ENCODE data around the gene AFF3.
"Not testable (repeated sequence)": the region's sequence is repeated elsewhere in the genome, so short reads cannot be mapped to it uniquely, and the experiment has no call there.

AFF3 gene

DNA sequence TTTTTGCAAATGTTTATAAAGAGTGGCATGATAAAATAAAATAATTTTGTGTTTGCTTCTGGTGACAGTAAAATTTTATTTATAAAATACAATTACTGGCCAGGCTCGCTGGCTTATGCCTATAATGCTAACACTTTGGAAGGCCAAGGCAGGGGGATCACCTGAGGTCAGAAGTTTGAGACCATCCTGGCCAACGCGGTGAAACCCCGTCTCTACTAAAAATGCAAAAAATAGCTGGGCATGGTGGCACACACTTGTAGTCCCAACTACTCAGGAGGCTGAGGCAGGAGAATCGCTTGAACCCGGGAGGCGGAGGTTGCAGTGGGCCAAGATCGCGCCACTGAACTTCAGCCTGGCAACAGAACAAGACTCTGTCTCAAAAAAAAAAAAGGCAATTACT lies 480.6 kb downstream of the AFF3 start:
- DNase-seq (ENCODE audit: low read depth) = not testable (repeated sequence)

DNA sequence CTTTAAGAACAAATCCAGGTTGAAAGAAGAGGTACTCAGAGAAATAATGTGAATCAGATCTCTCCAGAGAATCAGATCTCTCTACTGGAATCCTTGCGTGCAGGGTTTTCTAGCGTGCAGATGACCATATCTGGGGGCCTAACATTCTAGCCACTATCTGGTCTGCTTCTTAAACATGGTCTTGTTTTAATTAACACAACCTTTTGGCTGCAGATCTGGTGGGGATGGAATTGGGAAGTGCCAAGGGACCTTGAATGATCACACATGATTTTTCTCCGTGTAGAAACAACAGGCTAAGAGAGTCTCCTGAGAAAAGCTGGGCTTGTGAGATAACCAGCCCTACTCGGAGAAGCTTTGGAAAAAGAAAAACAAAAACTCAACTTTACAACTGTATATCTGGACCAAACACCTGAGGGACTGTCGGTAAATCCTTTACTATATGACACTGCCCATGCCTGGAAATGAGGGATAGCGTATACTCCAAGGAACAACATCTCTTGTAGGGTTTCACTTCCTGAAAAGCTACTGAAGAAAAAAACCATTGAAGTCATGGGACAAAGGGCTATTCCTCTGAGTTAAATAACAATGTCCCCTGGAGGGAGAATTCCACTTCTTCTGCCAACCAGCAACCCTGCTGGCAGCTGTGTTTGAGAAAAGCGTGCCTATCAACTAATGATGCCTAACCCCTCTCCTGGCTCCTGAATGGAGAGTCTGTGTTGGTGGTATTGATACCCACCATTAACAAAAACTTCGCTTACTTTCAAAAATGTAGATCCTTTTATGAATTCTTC lies 481.6 kb downstream of the AFF3 start:
- DNase-seq (ENCODE audit: low read depth) = no peak

DNA sequence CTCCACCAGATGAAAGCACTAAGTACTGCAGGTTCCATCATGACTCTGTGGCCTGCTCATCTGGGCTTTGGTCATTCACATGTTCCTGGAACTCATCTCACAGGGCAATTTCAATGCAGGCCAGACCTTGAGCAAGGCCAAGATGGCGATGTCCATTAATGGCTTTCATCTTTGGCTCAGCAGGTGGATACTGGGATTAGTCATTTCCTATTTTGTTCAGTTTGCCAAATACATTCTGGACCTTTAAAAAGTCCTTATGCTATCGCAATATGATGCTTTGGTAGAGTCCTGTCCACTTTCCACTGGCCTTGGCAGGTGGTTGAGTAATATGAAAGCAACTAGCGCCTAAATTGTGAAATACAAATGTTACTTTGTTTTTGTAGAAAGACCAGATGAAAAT lies 482.5 kb downstream of the AFF3 start:
- DNase-seq (ENCODE audit: low read depth) = no peak

DNA sequence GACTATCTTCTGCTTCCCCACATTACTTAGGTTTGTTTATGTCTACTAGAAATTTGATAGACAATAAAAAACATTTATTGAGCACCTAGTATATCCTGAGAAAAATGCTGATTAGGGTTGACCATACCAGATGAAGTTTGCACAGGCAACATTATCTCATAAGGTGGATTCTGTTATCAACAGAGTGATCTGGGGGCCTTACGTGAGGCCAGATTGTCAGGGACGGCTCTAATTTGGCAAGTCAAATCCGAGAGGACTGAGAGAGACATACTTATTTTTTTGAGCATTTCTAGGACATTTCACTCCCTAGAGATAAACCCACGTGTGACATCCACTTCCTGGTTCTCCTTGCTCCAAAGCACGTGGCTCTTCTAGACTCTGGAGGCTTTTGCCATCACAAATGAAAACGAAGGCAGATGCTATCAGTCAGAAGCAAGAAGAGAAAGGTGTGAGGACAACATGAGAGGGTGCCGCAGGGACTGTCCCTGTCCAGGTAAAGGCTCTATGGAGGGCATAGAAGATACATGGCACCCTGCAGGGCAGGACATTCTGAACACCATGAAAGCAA lies 484.6 kb downstream of the AFF3 start:
- DNase-seq (ENCODE audit: low read depth) = no peak

DNA sequence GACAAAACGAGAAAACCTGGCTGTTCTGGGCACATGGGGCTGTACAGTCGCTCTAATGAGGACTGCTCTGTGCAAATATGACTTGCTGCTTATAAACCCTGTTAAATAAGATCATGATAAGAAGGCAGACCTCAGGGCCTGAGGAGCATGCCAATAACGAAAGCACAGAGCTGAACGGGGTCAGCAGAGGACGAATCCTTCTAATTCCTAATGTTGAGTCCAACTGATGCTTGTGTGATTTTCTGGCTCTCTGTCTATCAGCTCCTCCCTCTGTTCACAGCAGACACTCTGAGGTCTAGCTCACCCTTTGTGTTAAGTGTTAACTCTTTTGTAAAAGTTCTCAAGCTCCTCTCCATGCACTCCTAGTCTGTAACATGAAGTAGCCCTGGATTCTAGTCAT lies 485.4 kb downstream of the AFF3 start:
- DNase-seq (ENCODE audit: low read depth) = no peak

DNA sequence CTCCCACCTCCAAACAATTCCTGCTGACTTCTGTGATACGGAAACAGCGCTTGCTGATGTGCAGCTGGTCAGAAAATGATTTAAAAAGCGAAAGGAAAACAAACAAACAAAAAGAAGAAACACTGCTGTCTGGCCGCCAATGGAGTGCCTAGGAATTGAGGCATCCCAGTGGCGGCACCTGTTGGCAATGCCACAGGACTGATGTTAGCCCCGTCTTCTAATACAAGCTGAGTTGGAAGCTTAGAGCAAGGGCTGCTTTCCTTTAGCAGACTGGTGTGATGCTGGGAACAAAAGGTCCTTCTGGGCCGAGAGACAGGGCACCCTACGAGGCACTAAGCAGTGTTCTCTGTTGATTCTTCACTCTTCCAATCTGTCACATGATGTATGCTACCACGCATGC lies 489.0 kb downstream of the AFF3 start:
- no peak for DNase-seq (ENCODE audit: low read depth)

DNA sequence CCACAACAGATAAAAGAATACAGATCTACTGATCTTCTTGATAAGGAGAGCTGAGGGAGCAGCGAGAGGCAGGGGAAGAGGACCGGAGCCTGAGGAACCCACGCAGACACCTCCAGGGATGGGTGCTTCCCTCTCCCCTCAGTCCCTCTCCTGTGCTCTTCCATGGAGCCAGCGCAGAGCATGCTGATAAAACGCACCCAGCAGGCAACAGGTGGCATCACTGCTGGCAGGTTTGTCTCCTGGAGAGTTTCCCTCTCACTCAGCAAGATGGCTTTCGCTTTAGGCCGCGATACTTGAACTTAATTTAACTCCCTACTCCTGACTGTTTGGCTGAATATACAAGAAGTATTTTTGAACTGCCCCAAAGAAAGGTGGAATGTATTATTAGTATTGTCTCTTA lies 489.5 kb downstream of the AFF3 start:
- no peak for DNase-seq (ENCODE audit: low read depth)

DNA sequence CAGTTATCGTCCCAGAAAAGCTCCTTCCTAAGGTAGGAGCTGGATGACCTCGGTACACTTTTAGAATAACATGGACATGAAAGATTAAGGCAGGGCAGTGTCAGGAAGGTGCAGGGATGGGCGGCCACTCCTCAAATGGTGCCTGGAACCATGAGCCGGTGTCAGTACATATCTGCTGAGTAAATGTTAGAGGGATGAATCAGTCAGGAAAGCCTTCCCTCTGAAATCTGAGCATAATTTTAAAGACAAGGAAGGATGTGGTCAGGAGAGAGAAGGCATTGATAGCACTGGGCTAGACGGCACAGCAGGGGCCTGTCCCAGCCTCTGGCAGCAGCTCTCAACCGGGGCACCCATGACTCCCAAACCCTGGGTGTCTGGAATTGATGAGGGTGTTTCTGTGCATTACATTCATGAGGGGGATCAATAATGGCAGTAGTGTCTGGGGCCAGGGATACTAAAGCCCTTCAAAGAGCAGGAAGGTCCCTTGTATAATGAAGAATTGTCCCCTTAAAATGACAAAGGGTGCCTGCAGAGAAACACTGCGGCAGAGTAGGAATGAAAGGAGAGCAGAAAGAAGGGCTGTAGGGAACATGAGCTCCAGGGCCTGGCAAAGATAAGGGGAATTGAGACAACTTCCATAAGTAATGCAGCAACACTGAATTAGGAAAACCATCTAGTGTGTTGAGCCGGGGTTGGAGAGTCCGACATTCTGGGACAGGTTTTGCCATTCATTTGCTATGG lies 490.3 kb downstream of the AFF3 start:
- no peak for DNase-seq (ENCODE audit: low read depth)

DNA sequence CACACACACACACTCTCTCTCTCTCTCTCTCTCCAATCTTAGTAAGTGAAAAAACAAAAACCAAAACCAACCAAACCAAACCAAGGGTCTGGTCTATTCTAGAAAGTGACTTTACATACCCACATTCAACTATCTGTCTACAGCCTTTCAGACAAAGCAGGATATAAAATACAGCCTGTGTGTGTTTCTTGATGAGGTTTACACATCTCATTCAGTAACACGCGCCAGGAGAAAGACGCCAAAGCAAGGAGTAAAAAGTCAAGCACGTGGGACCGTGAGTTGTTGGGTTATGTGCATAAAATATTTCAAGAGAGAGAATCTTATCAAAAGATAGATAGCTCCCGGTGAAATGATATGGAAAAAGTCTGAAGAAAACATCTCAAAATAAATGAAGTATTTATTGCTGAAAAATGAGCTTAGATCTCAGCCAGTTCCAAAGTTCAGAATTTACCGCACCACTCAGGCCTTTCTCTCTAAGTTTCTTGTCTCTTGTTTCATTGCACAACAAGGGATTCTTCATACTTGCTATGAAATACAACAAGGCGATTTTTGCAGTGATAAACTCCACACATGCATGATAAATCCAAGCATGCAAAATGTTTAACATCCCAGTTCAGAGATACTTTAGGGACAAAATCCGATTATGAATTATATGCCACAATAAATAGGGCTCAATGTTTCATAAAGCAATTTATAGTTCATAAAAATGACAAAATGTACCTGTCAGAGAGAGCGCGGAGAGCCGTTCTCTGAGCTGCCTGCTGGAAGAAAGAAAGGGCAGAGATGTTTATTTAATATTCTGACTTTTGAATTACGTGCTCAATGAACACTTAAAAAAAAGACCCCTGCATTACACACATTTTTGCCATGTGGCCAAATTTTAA lies 493.2 kb downstream of the AFF3 start:
- no peak for DNase-seq (ENCODE audit: low read depth)

DNA sequence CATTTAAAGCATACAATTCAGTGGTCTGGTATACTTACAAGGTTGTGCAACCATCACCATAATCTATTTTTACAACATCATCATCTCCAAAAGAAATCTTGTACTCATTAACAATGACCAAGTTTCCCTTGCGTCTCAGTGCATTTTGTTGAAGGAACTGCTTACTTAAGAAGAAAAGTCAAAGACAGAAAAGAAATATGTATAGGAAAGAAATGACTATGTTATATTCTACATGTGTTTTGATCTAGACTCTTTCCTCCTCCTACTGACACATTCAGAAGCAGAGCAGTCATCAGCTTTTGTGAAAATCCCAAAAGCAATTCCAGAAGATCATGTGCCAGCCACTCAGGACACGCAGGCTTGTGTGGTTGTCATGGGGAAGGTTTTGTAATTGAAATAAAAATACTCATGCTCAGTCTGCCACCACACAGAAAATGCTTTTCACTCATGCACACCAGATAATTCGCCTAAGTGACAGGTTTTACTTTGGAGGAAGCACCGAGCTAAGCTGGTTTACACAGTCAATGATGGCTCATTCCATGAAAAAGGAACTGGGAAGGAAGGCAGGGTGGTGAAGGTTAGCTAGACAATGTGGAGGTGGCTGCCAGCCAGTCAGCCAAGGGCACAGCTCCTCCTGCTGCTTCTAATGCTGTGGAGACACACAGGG lies 494.1 kb downstream of the AFF3 start:
- no peak for DNase-seq (ENCODE audit: low read depth)

DNA sequence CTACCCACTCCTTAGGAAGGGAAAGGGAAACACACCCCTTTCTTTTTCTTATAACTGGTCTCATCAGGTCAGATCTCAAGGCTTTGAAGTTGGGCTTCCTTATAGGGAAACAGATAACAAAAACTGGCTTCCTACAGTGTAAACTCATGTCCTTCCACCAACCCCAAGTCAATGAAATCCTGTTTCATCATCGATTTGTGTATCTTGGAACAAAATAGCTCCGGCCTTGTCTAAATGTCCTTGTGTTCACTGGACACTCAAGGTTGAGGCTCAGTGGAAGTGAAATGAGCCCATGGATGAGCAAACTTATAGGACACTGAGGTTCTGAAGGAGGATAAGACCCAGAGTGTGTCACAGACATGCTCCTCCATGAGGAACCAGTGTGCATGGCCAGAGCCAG lies 496.4 kb downstream of the AFF3 start:
- DNase-seq (ENCODE audit: low read depth) = no peak

DNA sequence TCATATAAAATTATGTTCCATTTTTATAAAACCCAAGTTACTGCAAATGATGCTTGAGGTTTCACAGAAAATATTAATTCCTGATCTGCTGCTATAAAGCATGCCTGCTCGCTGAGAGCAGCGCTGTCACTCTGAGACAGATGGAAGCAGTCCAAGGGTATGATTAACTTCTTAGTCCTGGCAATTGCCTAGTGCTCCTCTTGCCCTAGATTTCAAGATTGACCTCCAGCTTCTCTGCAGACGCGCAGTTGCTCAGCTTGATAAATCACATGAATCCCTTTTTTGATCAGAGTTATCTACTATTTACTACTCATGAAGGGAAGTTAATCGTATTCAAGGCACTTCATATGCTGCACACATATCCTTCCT lies 498.0 kb downstream of the AFF3 start:
- no peak for DNase-seq (ENCODE audit: low read depth)

DNA sequence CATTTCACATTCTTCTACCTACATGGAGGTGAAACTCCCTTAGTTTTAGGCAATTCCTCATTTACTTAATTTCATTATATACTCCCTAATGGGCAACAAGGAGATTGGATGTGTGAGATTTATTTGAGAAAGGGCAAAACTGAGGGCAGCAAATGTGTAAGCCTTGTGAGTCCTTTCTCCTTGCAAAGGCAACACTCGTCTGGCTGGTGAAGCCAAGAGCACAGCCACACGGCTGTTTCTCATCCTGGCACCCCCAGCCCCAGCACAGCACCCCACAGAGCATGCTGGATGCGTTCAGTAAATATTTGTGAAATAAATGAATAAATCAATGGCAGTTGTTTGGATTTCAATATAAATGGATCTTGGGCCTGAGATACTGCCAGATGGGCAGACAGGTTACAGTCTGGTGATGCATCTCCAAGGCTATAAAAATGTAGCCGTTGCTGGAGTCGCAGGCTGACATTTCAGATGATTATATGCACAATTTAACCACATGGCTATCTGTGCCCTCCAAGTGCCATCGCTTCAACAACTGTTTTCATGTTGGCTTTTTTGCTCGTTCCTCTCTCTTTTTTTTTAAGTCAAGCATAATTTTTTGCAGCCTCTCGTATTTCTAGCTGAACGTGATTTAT lies 498.5 kb downstream of the AFF3 start:
- DNase-seq (ENCODE audit: low read depth) = no peak

DNA sequence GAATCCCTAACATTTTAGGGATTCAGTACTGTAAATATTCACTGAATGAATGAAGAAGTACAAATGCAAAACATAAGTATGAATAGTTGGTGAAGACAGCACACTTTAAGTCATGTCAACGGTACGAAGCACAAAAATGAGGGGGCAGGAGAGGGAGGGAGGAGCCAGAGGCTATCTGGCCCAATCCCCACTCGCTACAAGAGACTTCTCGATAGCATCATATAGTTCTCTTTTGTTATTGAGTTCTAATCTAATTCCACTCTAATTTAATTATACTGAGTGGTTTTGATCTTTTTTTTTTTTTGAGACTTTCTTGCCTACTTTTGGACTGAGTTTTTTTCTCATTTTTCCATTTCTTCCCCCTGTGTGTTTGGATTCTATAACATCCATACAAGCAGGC lies 500.4 kb downstream of the AFF3 start:
- DNase-seq (ENCODE audit: low read depth) = no peak

DNA sequence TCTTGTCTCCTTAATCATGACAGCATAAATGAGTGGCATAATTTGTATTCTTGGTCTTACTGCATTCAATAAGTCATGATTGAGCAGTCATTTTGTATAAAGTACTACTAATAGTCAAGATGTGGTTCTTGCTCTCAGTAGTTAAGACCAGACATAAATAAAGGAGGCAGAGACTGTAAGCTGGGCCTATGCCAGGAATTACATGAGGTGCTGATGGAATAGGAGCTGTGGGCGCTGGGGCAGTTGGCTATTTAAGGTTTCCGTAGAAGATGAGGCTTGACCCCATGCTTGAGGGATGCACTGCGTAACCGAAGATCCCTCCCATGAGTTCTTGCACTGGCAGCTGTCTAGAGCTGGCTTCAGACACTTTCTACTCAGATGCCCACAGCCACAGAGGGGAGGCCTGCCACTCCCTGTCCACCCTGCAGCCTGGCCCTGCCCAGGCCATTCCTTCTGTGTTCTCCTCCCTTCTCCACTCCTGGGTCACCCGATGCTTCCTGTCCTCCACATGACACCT lies 501.7 kb downstream of the AFF3 start:
- DNase-seq (ENCODE audit: low read depth) = no peak

DNA sequence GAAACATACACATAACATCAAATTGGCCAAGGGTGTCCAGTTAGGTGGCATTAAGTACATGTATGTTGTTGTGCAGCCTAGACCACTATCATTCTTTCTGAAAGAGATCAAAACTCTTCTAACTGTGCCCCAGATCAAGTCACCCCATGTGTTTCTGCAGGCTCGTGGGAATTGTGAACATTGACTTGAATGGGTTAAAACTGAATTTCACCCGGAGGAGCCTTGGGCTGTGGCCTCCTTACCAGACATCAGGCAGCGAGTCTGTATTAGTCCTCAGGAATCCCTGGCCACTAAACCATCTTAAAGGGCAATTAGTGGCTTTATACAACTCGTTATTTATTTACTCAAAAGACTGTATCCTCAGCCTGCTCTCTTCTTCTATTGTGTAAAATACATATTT lies 503.6 kb downstream of the AFF3 start:
- DNase-seq (ENCODE audit: low read depth) = no peak

DNA sequence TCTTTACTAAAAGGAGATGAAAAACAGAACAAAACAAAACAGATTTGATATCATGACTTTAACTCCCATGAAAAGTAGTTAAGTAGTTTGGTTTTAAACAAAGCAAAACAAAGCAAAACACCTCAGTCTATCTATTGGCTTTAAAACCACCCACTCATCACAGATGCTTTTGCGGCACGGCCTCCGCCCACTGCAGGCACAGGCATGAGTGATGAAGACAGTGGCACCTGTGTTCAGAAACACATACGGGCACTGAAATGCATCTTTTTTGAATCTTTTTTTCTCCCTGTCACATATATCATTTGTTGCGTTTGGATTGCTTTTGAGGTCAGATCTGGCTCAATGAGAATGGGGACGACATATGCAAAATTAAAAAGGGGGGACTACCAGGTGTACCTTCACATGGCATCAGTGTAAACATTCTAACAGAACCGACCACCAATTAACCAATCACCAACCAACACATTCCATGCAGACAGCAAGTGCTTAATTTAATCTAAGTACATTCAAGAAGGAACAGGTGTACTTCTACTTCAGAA lies 505.2 kb downstream of the AFF3 start:
- no peak for DNase-seq (ENCODE audit: low read depth)

DNA sequence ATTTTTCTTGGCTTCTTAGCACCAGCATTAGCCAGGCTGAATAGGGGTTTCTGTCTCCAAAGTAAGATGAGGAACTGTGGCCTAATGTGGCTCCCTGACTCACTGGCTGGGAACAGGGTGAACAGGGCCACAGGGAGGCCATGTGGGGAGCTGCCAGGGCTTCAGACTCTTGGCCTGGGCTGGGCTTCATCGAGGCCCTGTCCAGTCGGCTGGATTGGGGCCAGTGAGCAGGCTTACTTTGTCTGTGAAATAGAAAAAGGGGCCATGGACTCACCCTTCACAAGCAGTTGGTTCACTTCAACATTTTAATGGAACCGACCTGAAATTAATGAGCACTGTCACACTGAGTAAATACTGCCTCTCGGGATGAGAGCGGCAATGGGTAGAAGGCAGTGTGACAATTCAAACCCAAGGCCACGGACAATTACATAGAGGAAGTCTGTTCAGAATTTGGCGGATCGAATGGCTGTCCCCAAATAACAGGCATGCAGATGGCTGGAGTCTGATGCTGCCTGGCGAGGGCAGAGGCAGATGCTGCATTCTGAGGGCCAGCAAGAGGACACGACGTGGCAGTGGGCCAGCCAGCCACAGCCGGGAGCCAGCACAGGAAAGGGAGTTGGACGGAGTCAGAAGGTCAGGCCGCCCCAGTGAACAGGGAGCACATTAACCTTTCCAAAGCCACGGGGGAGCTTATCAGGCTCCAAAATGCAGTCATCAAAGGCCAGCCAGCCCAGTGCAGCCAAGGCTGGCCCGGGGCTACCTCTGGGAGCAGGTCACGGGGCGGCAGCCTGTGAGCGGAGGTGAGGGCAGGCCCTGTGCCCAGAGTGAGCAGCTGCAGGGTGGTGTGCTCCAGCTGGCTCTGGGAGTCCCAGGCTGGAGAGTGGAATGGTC lies 506.0 kb downstream of the AFF3 start:
- DNase-seq (ENCODE audit: low read depth) = no peak

DNA sequence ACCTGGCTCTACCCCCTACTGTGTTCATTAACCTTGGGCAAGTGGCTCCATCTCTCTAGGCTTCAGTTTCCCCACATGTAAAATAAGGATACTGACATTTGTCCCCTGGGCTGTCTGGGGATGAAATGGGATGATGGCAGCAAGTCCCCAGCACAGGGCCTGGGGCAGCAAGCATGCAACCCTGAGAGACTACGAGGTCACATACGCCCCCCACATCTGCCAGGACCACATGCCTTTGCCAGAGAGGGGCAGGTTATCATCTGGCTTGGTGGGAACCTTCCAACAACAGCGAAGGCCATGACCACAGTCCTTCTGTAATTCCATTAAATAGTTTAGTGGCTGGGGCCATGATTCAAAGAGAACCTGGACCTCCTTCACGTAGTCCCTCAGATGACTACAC lies 506.7 kb downstream of the AFF3 start:
- no peak for DNase-seq (ENCODE audit: low read depth)

DNA sequence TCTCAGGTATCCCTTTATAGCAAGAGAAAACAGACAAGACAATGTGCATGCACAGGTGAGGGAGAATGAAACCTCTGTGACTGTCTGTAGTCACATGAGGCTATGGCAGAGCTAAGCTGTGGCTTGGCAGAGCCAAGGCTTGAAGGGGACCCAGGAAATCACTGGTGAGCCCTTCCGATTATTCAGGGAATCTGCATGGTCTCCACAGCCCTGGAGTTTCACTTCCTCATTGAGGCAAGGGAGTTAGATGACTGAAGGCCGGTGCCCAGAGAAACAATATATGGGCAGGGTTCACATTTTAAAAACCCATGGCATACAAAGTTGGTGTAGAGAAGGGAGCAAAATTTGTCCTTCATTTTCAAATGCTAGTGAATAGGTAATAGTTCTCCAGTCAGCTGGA lies 508.2 kb downstream of the AFF3 start:
- DNase-seq (ENCODE audit: low read depth) = no peak

All from activated T-helper 9 cell treated with anti-CD3 and anti-CD28 coated beads, Interleukin-2, amount 50 U/mL, for 16 hours (primary cell).